ENCODE measurements around the gene RNF115. TPM values are rescaled to one million over a fixed set of nuclear protein-coding genes. Genes with fewer than 3 reads are reported as not detected.

RNF115 gene
- total and polyA plus RNA-seq, 2 of the 13 experiments (the other 11 are each of a cell fraction or from before 2014, with no cell fraction given): 6.0 to 10.1 TPM

DNA sequence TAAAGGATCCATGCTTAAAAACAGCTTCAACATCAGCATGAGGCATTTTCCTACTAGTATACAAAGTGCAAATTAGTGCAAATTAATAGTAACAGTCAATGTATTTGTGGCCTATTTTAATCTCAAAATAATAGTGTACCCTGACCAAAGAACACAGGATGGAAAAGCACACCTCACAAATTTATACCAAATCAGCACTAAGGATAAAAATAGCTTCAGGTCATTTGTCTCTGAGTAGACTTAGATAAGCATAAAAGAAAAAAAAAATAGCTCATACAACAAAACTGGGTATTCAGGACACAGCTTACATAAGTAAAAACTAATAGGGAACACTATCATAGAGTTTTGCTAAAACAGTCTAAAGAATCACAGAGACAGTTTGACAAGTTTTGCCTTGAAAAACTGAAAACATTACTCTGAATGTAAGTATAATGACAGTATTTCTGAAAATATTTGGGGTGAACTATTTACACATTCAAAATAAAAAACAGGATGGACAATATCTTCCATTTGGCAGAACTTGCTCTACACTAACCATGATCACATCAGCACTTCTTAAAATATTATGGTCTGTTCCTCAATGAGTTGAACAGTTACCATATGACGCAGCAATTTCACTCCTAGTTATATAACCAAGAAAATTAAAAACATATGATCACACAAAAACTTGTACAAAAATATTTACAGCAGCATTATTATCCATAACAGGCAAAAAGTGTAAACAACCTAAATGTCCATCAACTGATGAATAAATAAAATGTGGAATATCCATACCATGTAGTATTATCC, 46.3 kb downstream of the RNF115 start:
- ATAC-seq (no peak), DNase-seq (ENCODE audit: low spot score) (no peak), FAIRE-seq (no peak)
- Histone ChIP-seq H2AFZ (ENCODE audit: low read length) (no peak overlapping the region), H3K79me2 (ENCODE audit: insufficient read depth, low read length) (no peaks in the 10 kb centered on the region), H3K4me1 (ENCODE audit: insufficient read depth, low read length) (peaks cover 15% of the 10 kb centered on the region), H3K27me3 (ENCODE audit: control insufficient read depth in 1 of 2, insufficient read depth in 2 of 2, low read length in 2 of 2) (no peaks in the 10 kb centered on the region; a peak in 1 of 5 replicates), H4K20me1 (ENCODE audit: insufficient read depth, low read length) (no peaks in the 10 kb centered on the region), H3K4me3 (replicated peaks in 1 of 3; ENCODE audit: insufficient read depth in 1 of 3, low read depth in 2 of 3, low read length in 3 of 3) (no peak overlapping the region), H3K4me2 (ENCODE audit: low read depth, low read length) (no peak overlapping the region), H3K9me3 (ENCODE audit: low read length) (no peaks in the 10 kb centered on the region), H3K36me3 (replicated peaks in 1 of 2; ENCODE audit: control insufficient read depth in 1 of 2, insufficient read depth in 2 of 2, low read length in 2 of 2) (peaks cover 0 to 3% of the 10 kb centered on the region in 2 experiments; a peak in 2 of 5 replicates), H3K27ac (ENCODE audit: extremely low read length, insufficient read depth, low read length) (no peak overlapping the region), H3K9ac (ENCODE audit: insufficient read depth, low read depth, low read length) (no peak overlapping the region)
- TF ChIP-seq, protein P1, sequence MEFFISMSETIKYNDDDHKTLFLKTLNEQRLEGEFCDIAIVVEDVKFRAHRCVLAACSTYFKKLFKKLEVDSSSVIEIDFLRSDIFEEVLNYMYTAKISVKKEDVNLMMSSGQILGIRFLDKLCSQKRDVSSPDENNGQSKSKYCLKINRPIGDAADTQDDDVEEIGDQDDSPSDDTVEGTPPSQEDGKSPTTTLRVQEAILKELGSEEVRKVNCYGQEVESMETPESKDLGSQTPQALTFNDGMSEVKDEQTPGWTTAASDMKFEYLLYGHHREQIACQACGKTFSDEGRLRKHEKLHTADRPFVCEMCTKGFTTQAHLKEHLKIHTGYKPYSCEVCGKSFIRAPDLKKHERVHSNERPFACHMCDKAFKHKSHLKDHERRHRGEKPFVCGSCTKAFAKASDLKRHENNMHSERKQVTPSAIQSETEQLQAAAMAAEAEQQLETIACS (CRISPR knock-in tag; IDR thresholded peaks at IDR 0.05): no peak
- TF ChIP-seq, protein P2, sequence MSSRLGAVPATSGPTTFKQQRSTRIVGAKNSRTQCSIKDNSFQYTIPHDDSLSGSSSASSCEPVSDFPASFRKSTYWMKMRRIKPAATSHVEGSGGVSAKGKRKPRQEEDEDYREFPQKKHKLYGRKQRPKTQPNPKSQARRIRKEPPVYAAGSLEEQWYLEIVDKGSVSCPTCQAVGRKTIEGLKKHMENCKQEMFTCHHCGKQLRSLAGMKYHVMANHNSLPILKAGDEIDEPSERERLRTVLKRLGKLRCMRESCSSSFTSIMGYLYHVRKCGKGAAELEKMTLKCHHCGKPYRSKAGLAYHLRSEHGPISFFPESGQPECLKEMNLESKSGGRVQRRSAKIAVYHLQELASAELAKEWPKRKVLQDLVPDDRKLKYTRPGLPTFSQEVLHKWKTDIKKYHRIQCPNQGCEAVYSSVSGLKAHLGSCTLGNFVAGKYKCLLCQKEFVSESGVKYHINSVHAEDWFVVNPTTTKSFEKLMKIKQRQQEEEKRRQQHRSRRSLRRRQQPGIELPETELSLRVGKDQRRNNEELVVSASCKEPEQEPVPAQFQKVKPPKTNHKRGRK (CRISPR knock-in tag; IDR thresholded peaks at IDR 0.05): no peak
- TF ChIP-seq, protein P3, sequence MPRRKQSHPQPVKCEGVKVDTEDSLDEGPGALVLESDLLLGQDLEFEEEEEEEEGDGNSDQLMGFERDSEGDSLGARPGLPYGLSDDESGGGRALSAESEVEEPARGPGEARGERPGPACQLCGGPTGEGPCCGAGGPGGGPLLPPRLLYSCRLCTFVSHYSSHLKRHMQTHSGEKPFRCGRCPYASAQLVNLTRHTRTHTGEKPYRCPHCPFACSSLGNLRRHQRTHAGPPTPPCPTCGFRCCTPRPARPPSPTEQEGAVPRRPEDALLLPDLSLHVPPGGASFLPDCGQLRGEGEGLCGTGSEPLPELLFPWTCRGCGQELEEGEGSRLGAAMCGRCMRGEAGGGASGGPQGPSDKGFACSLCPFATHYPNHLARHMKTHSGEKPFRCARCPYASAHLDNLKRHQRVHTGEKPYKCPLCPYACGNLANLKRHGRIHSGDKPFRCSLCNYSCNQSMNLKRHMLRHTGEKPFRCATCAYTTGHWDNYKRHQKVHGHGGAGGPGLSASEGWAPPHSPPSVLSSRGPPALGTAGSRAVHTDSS (CRISPR knock-in tag; conservative IDR thresholded peaks at IDR 0.05): no peak
- TF ChIP-seq ZNF263 (CRISPR knock-in tag; IDR thresholded peaks at IDR 0.05) (no peak), HNRNPH1 (optimal IDR thresholded peaks at IDR 0.05; ENCODE audit: low read depth, low read length) (no peak), ZNF678 (CRISPR knock-in tag; IDR thresholded peaks at IDR 0.05) (no peak), ZNF782 (CRISPR knock-in tag; IDR thresholded peaks at IDR 0.05; ENCODE audit: borderline replicate concordance) (no peak), NAIF1 (CRISPR knock-in tag; IDR thresholded peaks at IDR 0.05; ENCODE audit: borderline replicate concordance) (no peak), ZSCAN30 (CRISPR knock-in tag; IDR thresholded peaks at IDR 0.05) (no peak), SMARCE1 (IDR thresholded peaks at IDR 0.05; ENCODE audit: borderline replicate concordance) (no peak), ZNF282 (IDR thresholded peaks at IDR 0.05; ENCODE audit: partially characterized antibody) (no peak), ZNF292 (CRISPR knock-in tag; IDR thresholded peaks at IDR 0.05; ENCODE audit: borderline replicate concordance, low read depth) (no peak), ZNF441 (CRISPR knock-in tag; IDR thresholded peaks at IDR 0.05; ENCODE audit: borderline replicate concordance) (no peak), ASH2L (IDR thresholded peaks at IDR 0.05; ENCODE audit: insufficient read length, low read depth, low read length) (no peak), ZNF761 (CRISPR knock-in tag; conservative IDR thresholded peaks at IDR 0.05) (no peak)
- TF ChIP-seq, protein P4, sequence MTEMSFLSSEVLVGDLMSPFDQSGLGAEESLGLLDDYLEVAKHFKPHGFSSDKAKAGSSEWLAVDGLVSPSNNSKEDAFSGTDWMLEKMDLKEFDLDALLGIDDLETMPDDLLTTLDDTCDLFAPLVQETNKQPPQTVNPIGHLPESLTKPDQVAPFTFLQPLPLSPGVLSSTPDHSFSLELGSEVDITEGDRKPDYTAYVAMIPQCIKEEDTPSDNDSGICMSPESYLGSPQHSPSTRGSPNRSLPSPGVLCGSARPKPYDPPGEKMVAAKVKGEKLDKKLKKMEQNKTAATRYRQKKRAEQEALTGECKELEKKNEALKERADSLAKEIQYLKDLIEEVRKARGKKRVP (CRISPR knock-in tag; IDR thresholded peaks at IDR 0.05): no peak
- intact Hi-C loops (cut with micrococcal nuclease; ENCODE audit: unreplicated experiment) (no loop called here), in situ Hi-C loops (cut with HindIII; ENCODE audit: extremely low pct_ligation_motif_present, low pct_unique_long_range_greater_than_20kb) (no loop called here)
- BruUV-seq (replicated peaks): no TSS peak
- WGBS (ENCODE audit: low lambda C conversion rate): 100% methylated on average over 1 of the region's 1 CpG
- ChIA-PET POLR2A (no interaction called here), CTCF (ENCODE audit: low intra/inter-chr PET ratio, low total read pairs) (no interaction called here)

Data from HepG2 (cell line).